Cardiac muscle cell (in vitro differentiated cells and primary cell): ENCODE results near the gene CAMSAP1. TPM values are rescaled to one million over a fixed set of nuclear protein-coding genes. Genes with fewer than 3 reads are reported as not detected.

Experiments
- DNase-seq, 2 donors: peaks; one replicate each; pipeline versions ENCODE4 v3.0.0 to v3.0.0-alpha.2; 2010 to 2017; ENCODE audit warnings: low read depth in 1 of 2, low spot score in 1 of 2
- H3K27ac ChIP-seq: fragments of 200-600 bp; sonication (generic); 2 replicates; pipeline ENCODE4 v1.5.1; 2016
- H3K27me3 ChIP-seq: fragments of 200-600 bp; sonication (generic); 2 replicates; pipeline ENCODE4 v1.6.0; 2016; ENCODE audit warnings: control low read depth
- H3K36me3 ChIP-seq: fragments of 200-600 bp; sonication (generic); 2 replicates; pipeline ENCODE4 v1.5.1; 2016; ENCODE audit warnings: control low read depth
- H3K4me1 ChIP-seq: fragments of 200-600 bp; sonication (generic); 2 replicates; pipeline ENCODE4 v1.8.1; 2017; ENCODE audit warnings: low read depth, mild to moderate bottlenecking, mixed run types
- H3K4me3 ChIP-seq: fragments of 200-600 bp; sonication (generic); 2 replicates; pipeline ENCODE4 v1.5.1; 2016; ENCODE audit warnings: mild to moderate bottlenecking
- H3K9me3 ChIP-seq: fragments of 200-600 bp; sonication (generic); 2 replicates; pipeline ENCODE4 v1.5.1; 2017; ENCODE audit warnings: low read depth, mild to moderate bottlenecking, control low read depth
- CTCF ChIP-seq: IDR thresholded peaks from 2 replicates; pipeline ENCODE4 v1.5.1; 2012; ENCODE audit warnings: low read depth, mild to moderate bottlenecking, low read length
- polyA plus RNA-seq: library from polyadenylated mRNA; unstranded; fragments of >200 nt; fragmentation: Nextera tagmentation; extraction: Ambion mirVana; gene quantifications from 2 replicates; pipeline ENCODE4 v1.2.1, GENCODE V29; 2016
- total RNA-seq: library from RNA; depleted of rRNA; stranded (reverse); fragments of >200 nt; gene quantifications from 2 replicates; pipeline ENCODE4 v1.2.3, GENCODE V29; 2016

The CAMSAP1 gene
- total and polyA plus RNA-seq, 2 experiments from 2014 or later: 7.8 to 64.1 TPM

- TF ChIP-seq CTCF: no peak
- Histone ChIP-seq H3K9me3 (no peaks in the 10 kb centered on the region), H3K27me3 (no peaks in the 10 kb centered on the region), H3K4me3 (no peak overlapping the region), H3K4me1 (no peaks in the 10 kb centered on the region), H3K27ac (no peak overlapping the region), H3K36me3 (peaks cover 21% of the 10 kb centered on the region)
- no peak for DNase-seq
Observed at GRCh38 chr9:135941288-135941995, 34.1 kb upstream of the CAMSAP1 start.

- Histone ChIP-seq H3K4me3 (no peak overlapping the region), H3K36me3 (peaks cover 19% of the 10 kb centered on the region), H3K9me3 (no peaks in the 10 kb centered on the region), H3K27me3 (no peaks in the 10 kb centered on the region), H3K27ac (no peak overlapping the region), H3K4me1 (no peaks in the 10 kb centered on the region)
- peak in 1 of 2 donors; percentile 7 for DNase-seq
- no peak for TF ChIP-seq CTCF
Observed at GRCh38 chr9:135939351-135940265, 32.3 kb upstream of the CAMSAP1 start.

- no peaks in the 10 kb centered on the region for H3K27me3 ChIP-seq
- peaks cover 11% of the 10 kb centered on the region for H3K36me3 ChIP-seq
- no peak for TF ChIP-seq CTCF
- no peaks in the 10 kb centered on the region for H3K4me1 ChIP-seq
- H3K27ac ChIP-seq: no peak overlapping the region
- no peaks in the 10 kb centered on the region for H3K9me3 ChIP-seq
- no peak overlapping the region for H3K4me3 ChIP-seq
- DNase-seq: no peak
Observed at GRCh38 chr9:135937521-135938489, 30.5 kb upstream of the CAMSAP1 start.

- H3K4me3 ChIP-seq: no peak overlapping the region
- H3K9me3 ChIP-seq: no peaks in the 10 kb centered on the region
- no peaks in the 10 kb centered on the region for H3K27me3 ChIP-seq
- DNase-seq: no peak
- H3K36me3 ChIP-seq: peaks cover 16% of the 10 kb centered on the region
- no peak for TF ChIP-seq CTCF
- H3K4me1 ChIP-seq: no peaks in the 10 kb centered on the region
- no peak overlapping the region for H3K27ac ChIP-seq
Observed at GRCh38 chr9:135933114-135933513, 25.8 kb upstream of the CAMSAP1 start.

- no peaks in the 10 kb centered on the region for H3K27me3 ChIP-seq
- no peak for TF ChIP-seq CTCF
- H3K36me3 ChIP-seq: peaks cover 13% of the 10 kb centered on the region
- no peak for DNase-seq
- no peak overlapping the region for H3K4me3 ChIP-seq
- no peaks in the 10 kb centered on the region for H3K9me3 ChIP-seq
- H3K27ac ChIP-seq: no peak overlapping the region
- H3K4me1 ChIP-seq: no peaks in the 10 kb centered on the region
Observed at GRCh38 chr9:135932656-135933055, 25.3 kb upstream of the CAMSAP1 start.
